GM18519 (cell line): Measurements from ENCODE around the gene C21orf91.

Experiments used
- ATAC-seq: cut with Tn5 transposase; IDR thresholded peaks from one replicate; pipeline ENCODE4 v1.9.1; 2021; ENCODE audit warnings: mild to moderate bottlenecking, moderate library complexity; ENCODE audit not compliant: unreplicated experiment, low FRiP score

C21orf91 gene

GRCh38 chr21:17799414-17800164 lies 19.6 kb downstream of the C21orf91 start:
- ATAC-seq, result no peak

DNA sequence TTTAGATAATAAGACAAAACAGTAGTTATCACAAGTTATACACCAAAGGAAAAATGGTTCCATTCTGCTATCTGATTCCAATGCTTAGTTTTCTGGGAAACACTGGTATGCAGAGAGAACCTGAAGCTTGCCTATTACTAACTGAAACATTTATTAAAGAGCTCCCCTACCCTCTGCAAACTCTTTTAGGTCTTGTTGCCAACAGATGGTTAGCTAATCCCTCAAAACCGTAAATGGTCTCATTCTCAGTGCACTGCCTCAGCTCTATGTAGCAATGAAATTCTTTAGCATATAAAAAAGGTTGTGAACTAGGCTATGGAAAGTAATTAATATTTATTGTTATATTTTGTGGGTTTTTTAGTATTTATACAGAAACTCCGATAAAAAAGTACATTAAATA lies 20.4 kb downstream of the C21orf91 start:
- ATAC-seq, result no peak

- no peak for ATAC-seq
These were observed 21.2 kb downstream of the C21orf91 start for GRCh38 chr21:17797967-17798366.

GRCh38 chr21:17796503-17796902 lies 22.7 kb downstream of the C21orf91 start:
- no peak for ATAC-seq

GRCh38 chr21:17796037-17796403 lies 23.1 kb downstream of the C21orf91 start:
- no peak for ATAC-seq

- no peak for ATAC-seq
These were observed 23.8 kb downstream of the C21orf91 start for GRCh38 chr21:17795146-17796036.

- ATAC-seq, result no peak
These were observed 24.5 kb downstream of the C21orf91 start for GRCh38 chr21:17794518-17795145.

GRCh38 chr21:17793246-17794123 lies 25.7 kb downstream of the C21orf91 start:
- peak; percentile 47 for ATAC-seq

GRCh38 chr21:17789656-17790055 lies 29.5 kb downstream of the C21orf91 start:
- no peak for ATAC-seq

GRCh38 chr21:17789069-17789468 lies 30.1 kb downstream of the C21orf91 start:
- ATAC-seq, result no peak

DNA sequence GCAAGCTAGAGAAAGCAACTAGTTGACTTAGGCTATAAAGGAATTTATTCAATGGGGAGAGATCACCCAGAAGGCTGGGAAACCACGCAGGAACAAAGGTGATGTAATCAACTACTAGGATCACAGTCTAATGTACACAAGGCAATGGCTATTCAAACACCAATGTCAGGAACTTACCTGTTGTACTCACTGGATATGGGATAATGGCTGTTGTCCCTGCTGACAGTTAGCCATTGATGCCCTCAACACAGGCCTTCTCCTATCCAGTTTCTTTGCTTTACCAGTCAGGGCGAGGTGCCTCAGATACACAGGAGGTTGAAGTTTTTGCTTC lies 32.3 kb downstream of the C21orf91 start:
- no peak for ATAC-seq

GRCh38 chr21:17786071-17786850 lies 32.9 kb downstream of the C21orf91 start:
- ATAC-seq, result no peak

GRCh38 chr21:17785403-17785788 lies 33.8 kb downstream of the C21orf91 start:
- no peak for ATAC-seq

DNA sequence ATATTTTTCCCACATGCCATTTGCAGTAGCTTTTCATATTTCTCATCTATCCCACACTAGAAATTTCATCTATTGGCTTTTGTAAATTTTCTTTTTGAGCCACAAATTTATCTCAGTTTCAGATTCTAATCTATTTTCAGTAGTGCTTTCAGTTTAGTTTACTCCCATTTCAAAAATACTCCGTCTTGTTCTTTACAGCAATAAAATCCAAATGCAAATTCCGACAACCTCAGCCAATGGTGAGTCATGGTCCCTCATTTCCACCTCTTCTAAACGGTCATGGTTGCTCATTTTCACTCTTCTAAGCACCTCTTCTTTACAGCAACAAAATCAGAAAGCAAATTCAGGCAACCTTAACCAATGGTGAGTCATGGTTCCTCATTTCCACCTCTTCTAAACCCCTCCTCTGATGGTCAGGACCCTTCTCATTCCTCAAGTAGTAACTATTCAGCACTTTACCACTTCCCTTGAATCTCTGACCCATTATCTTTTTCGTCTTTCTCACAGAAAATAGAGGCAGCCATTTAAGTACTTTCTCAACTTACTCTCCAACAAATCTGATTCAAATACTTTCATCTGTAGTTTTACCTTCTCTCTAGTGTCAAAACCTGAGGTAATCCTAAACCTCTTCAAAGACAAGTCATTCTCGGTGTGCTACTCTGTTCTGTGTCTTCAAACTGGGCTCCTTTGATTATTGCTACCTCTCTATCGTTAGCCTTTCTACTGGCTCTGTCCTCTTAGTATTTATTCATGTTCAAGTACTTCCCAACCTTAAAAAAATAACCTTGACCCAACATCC lies 34.4 kb downstream of the C21orf91 start:
- ATAC-seq, result peak; percentile 42

GRCh38 chr21:17784180-17784598 lies 35.0 kb downstream of the C21orf91 start:
- ATAC-seq, result peak; percentile 27

DNA sequence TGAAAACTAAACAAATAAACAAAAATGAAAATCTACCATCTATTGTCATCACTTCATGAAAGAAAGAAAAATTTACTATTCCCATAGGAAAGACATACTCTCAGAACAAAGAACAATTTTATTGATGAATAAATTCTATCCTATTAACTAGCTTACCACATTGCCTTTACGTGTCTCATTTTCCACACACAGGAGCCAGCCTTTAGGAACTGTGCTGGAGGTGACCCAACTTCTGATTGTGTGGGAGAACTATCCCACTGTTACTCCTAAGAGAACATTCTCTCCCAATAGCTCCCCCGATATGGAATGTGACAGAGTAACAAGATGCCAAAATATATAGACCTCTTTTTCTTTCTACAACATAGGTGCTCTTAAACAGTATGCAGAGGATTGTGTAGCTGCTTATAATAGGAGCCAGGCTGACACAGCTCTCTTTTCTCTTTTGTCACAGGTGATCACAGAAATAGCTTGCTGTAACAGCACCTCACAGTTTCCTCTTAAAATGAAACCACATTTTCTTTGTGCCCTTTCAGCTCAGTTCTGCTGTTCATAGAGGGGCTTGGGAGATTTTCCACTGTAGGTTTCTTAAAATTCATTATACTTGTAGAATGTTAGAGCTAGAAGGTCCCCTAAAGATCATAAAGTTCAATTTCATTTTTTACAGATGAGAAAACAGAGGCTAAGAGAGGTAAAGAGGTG lies 35.5 kb downstream of the C21orf91 start:
- peak; percentile 21 for ATAC-seq

DNA sequence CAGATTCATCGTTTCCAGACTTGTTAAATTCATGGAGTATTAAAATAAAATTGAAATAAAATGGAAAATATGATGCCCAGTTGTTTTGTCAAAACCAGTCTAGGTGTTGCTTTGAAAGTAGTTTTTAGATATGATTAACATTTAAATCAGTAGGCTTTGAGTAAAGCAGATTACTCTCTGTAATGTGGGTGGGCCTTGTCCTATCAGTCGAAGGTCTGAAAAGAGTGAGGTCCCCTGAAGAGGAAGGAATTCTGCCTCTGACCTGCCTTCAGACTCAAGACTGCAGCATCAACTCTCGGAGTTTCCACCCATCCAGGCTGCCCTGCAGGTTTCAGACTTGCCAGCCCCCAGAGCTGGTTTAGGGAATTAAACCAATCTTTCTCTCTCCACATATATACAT lies 36.2 kb downstream of the C21orf91 start:
- no peak for ATAC-seq

- no peak for ATAC-seq
These were observed 37.1 kb downstream of the C21orf91 start for GRCh38 chr21:17782051-17782450.
